SK-N-MC (cell line): ENCODE data around the gene SPATC1L.

ENCODE experiments used
- EZH2 ChIP-seq: fragments of 200-600 bp; sonication (generic); IDR thresholded peaks from one replicate; pipeline ENCODE4 v1.6.1; 2017; ENCODE audit warnings: antibody characterized with exemption
- POLR2AphosphoS5 ChIP-seq: IDR thresholded peaks from 2 replicates; pipeline ENCODE4 v1.6.1; 2012; ENCODE audit warnings: mild to moderate bottlenecking, low read depth, low read length, borderline replicate concordance

DNA sequence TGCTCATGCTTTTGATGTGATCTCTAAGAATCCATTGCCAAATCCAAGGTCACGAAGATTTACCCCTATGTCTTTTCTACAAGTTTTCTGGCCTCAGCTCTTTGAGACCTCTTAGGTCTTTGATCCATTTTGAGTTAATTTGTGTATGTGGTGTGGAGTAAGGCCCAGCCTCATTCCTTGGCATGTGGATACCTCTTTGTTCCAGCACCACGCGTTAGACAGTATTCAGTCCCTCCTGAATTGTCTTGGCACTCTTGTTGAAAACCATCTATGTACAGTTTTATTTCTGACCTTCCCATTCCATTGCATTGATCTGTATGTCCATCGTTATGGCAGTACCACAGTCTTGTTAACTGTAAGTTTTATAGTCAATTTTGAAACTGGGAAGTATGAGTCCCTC lies 20.9 kb downstream of the SPATC1L start:
- no peak for TF ChIP-seq EZH2
- TF ChIP-seq POLR2AphosphoS5, result no peak
